Fibroblast of pulmonary artery (primary cell): ENCODE data around the gene FOXP1.
A peak's percentile ranks its signal among the peaks of the same experiment; 100 is the strongest.

Experiments used
- DNase-seq: peaks from one replicate; pipeline ENCODE4 v3.0.0-alpha.2; 2010; ENCODE audit warnings: low read depth
- H3K4me3 ChIP-seq: replicated peaks from 2 replicates; pipeline ENCODE4 v1.5.1; 2011; ENCODE audit warnings: low read depth, mild to moderate bottlenecking, control low read depth, low read length, moderate library complexity
- CTCF ChIP-seq: IDR thresholded peaks from 2 replicates; pipeline ENCODE4 v1.5.1; 2011; ENCODE audit warnings: mild to moderate bottlenecking, control low read depth, low read length, inconsistent platforms; ENCODE audit errors: missing control alignments

The FOXP1 gene

GRCh38 chr3:71078199-71078598 lies 505.3 kb downstream of the FOXP1 start:
- no peak for TF ChIP-seq CTCF
- no peak for DNase-seq
- no peak overlapping the region for H3K4me3 ChIP-seq

- no peak for TF ChIP-seq CTCF
- H3K4me3 ChIP-seq, result no peak overlapping the region
- DNase-seq, result no peak
Measured at GRCh38 chr3:71077070-71077469, 506.5 kb downstream of the FOXP1 start.

- peak; percentile 42 for DNase-seq
- H3K4me3 ChIP-seq, result no peak overlapping the region
- no peak for TF ChIP-seq CTCF
Measured at GRCh38 chr3:71076361-71077002, 507.0 kb downstream of the FOXP1 start.

GRCh38 chr3:71075494-71075893 lies 508.0 kb downstream of the FOXP1 start:
- H3K4me3 ChIP-seq, result no peak overlapping the region
- DNase-seq, result no peak
- TF ChIP-seq CTCF, result no peak

- no peak for DNase-seq
- TF ChIP-seq CTCF, result no peak
Measured at GRCh38 chr3:71074423-71074822, 509.1 kb downstream of the FOXP1 start.

GRCh38 chr3:71072986-71073385 lies 510.5 kb downstream of the FOXP1 start:
- no peak overlapping the region for H3K4me3 ChIP-seq
- no peak for TF ChIP-seq CTCF
- no peak for DNase-seq

More at GRCh38 chr3:71074423-71074822, 509.1 kb downstream of the FOXP1 start:
- H3K4me3 ChIP-seq, result no peak overlapping the region

- no peak overlapping the region for H3K4me3 ChIP-seq
- no peak for TF ChIP-seq CTCF
- DNase-seq, result peak; percentile 34
Measured at GRCh38 chr3:71072287-71072686, 511.2 kb downstream of the FOXP1 start.
